HG03280 (cell line): ENCODE data around the gene NRIP1.

ENCODE experiments used
- ATAC-seq: cut with Tn5 transposase; IDR thresholded peaks from one replicate; pipeline ENCODE4 v1.9.1; 2021; ENCODE audit warnings: mild to moderate bottlenecking, moderate library complexity; ENCODE audit not compliant: unreplicated experiment

Gene NRIP1

DNA sequence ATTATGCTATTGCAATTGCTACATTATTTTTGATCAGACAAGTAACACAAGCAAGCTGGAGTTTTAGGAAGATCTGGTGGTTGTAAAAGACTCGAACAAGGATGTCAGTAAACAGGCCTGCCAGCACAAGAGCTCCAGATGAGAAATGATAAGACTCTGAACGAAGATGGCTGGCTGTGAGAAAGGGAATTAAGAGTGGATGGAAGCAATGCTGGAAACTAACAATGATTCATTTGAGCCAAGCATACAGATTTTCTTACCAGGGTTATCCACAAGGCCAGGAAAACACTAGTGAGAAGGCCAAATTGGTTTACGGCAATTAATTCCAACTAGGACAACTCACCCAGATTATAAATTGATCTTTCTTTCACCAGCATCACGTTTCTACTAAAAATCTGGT, 54.2 kb downstream of the NRIP1 start:
- no peak for ATAC-seq

- ATAC-seq = no peak
Measured at GRCh38 chr21:15009837-15010363, 54.9 kb downstream of the NRIP1 start.

DNA sequence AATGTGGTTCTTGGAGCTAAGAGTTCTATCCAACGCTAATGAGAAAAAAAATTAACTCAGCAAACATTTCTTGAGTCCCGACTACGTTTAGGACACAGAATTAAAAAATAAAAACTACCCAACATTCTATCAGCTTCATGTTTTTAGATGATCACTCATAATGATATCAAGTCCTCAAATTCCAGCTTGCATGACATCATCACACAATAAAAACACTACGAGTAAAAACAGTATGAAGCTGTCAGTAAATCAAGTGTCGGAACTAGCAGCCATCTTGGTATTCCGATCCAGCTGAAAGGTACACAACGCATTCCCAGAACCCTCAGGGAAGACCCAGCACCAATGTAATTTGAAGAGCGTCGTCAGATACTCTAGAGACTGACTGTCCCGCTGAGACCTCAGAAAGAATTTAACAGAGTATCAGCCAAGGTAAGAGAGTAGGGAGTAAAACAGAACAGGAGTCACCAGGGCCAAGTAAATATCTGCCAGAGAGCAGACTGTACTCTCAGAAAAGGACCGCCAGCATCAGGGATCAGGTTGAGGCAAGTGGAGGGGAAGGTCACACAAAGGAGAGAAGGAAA, 57.0 kb downstream of the NRIP1 start:
- ATAC-seq = no peak

- ATAC-seq = no peak
Measured at GRCh38 chr21:15006594-15007230, 58.1 kb downstream of the NRIP1 start.

- no peak for ATAC-seq
Measured at GRCh38 chr21:15005391-15005790, 59.4 kb downstream of the NRIP1 start.

DNA sequence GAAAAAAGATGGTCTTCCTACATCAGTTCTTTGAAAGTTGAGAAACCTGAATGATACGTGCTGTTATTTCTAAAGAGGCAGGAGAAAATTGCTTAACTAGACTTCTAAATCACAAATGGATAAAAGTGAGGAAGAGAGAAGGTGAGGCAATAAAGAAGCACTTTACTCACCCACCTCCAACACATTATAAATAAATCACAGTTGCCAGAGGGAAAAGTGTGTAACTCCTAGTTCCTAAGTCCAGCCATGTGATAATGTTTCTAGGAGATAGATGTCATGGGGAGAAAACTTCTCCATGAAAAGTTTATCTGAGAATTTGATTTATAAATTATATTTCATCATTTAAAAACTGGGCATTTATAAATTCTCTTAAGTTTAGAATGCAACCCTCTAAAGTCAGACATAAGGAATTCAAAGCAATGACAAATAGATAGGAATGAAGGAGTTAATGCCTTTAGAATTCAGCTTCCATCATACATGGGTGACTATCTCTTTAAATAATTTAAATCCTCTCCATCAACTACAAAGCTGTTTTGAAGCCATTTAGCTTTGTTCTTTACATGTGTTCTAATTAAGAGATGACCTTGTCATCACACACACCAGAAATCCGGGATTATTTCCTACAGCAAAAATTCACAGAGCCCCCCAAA, 60.0 kb downstream of the NRIP1 start:
- no peak for ATAC-seq

- ATAC-seq = no peak
Measured at GRCh38 chr21:15003463-15004135, 61.2 kb downstream of the NRIP1 start.

DNA sequence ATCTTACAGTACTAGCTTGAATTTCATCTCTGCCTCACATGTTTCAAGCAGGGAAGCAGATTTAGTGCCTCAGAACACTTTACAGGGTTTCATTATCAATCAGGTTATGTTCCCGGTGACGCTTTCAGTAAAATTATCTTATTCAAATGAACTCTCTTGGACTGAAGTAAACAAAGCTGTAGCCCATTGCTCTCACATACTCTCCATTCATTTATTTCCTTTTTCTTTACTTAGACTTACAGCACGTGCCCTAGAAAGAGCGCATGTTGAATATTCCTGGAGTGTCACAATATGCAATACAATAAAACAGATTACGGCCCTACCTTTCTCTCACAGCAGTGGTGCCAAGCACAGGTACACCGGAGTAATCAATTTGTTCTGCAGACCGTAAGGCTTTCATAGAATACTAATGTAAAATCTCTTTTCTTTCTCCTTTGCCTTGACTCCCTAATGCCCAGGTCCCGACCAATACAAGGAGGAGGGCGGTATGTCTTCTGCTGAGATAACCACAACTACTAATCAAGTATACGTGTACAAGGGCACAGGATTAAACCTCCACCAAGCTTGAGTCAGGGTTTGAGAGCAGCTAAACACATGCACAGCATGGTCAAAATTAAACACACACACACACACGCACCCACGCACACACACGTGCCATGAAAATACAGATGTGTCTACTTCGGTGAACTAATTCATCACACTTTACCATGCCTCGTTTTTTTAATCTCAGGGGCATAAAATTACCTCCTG, 62.8 kb downstream of the NRIP1 start:
- peak; percentile 57 for ATAC-seq

DNA sequence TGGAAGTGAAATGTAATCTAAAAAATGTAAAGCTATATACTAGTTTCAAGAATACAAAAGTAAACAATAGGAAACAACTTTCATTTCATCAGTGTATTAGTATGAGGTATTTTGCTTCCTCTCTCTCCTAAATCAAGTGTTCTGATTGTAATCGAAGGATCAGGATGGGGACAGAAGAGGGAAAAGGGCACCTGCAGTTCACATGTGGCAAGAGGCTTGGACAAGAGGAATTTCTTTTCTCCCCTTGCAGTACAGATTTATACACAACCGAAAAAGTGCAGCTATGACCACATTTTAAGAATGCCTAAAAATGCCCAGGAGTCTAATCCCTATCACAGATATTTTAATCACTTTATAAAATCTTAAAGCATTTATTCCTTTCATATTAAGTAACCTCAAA, 63.7 kb downstream of the NRIP1 start:
- no peak for ATAC-seq

GRCh38 chr21:15000081-15000480, 64.7 kb downstream of the NRIP1 start:
- ATAC-seq = no peak

- no peak for ATAC-seq
Measured at GRCh38 chr21:14998784-14999183, 66.0 kb downstream of the NRIP1 start.

DNA sequence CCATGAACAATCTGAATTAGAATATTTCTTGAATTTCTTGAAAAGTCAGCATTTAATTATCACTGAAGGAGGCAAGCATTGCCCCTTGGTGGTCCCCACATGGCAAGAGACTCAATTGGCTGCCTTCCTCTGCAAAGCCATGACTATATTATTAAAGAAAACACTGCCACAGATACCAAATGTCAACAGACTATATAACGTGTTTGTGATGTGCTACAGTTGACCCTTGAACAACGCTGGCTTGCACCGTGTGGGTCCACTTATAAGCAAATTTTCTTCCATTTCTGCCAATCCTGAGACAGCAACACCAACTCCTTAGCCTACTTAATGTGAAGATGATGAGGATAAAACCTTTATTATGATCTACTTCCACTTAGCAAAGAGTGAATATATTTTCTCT, 66.5 kb downstream of the NRIP1 start:
- ATAC-seq = no peak

GRCh38 chr21:14995695-14996490, 68.9 kb downstream of the NRIP1 start:
- ATAC-seq = no peak

GRCh38 chr21:14995226-14995625, 69.6 kb downstream of the NRIP1 start:
- ATAC-seq = no peak

GRCh38 chr21:14993115-14993514, 71.7 kb downstream of the NRIP1 start:
- no peak for ATAC-seq

GRCh38 chr21:14991957-14992356, 72.8 kb downstream of the NRIP1 start:
- ATAC-seq = no peak

DNA sequence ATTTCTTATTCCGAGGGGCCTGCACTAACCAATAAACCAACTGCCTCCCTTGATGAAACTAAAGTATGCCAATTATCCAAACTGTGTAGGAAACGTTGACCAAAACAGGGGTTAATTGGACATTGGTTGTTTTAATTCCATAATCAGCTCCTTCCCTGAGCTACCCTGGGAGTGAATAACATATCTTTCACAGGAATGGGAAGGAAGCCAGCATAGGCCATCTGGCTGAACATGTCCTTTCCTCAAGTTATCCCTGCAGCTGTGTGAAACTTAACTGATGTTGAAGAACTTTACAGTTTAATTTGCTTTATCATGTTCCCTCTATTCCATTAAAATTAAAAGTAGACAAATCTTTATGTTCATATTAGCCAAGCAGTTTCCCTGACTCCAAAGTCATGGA, 75.4 kb downstream of the NRIP1 start:
- ATAC-seq = no peak

DNA sequence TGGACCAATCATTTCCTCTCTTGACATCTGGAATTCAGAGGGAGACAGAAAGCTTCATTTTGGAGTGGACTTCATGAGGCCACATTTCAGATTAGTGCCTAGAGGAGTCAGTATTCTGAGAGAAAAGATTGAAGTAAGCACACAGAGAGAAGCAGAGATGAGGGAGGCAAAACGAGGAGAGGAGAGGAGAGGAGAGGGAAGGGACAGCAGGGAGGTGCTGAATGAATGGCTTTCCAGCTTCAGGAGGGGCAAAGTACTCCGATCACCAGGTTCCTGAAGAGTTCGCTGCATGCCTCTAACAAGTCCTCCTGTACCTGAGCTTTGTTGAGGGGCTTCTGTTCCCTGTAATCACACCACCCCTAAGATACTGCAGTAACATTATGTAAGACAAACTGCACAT, 76.0 kb downstream of the NRIP1 start:
- ATAC-seq = no peak

GRCh38 chr21:14987370-14988170, 77.2 kb downstream of the NRIP1 start:
- no peak for ATAC-seq
